GM20431 (cell line): ENCODE data around the gene INO80E.

ENCODE experiments used
- in situ Hi-C: fragments of 300-500 bp; cut with MseI, MboI; formaldehyde crosslinking; loops from one replicate; pipeline ENCODE4 v1.15.0; 2020; ENCODE audit warnings: low sequenced_read_pairs; ENCODE audit not compliant: unreplicated experiment

The INO80E gene

DNA sequence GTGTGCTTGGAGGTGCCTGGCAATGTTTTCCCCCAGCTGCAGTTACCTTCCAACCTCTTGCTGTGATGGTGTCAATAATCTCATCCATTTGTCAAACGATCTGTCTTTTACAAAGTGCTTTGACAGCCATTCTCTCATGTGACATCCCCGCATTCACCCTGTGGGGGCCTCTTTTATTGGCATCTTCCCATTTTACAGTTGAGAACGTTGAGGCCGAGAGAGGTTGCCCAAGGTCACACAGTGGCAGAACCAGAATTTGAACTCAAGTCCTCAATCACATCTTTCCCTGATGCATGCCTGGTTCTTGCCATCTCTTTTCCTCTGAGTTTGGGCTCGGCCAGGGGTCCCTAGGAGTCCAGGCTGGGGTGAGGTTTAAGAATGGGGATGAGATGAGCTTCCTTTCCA lies 20.9 kb upstream of the INO80E start:
- in situ Hi-C loops = no loop called here

DNA sequence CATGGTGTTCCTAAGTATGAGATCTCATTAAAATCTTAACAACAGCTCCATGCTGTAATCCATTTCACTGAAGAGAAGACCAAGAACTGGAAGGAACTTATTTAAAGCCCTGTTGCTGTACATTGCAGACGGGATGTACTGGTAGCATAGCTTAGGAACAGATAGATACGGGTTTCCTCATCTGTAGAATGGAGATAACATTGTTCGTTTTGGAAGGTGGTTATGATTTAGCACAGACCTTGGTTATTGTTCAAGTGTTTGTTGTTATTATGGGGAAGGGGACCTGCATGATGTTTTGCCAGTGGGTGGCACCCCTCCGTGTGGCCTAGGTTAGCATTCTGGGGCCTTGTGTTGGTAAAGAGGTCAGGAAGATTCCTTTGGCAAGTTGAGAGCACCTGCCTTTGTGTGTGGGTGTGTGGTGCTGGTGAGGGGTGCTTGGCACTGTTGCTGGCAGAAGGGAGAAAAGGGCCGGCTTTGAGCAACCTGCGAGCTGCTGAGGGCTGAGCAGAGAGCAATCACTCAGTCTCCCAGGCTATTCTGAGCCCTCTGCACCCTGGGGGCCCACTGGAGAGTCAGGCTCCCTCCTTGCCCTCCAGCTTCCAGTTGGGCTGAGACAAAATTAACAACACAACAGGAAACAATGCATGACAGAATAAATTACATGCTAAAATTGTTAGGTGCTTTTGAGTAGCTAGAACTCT lies 20.1 kb upstream of the INO80E start:
- in situ Hi-C loops = no loop called here

DNA sequence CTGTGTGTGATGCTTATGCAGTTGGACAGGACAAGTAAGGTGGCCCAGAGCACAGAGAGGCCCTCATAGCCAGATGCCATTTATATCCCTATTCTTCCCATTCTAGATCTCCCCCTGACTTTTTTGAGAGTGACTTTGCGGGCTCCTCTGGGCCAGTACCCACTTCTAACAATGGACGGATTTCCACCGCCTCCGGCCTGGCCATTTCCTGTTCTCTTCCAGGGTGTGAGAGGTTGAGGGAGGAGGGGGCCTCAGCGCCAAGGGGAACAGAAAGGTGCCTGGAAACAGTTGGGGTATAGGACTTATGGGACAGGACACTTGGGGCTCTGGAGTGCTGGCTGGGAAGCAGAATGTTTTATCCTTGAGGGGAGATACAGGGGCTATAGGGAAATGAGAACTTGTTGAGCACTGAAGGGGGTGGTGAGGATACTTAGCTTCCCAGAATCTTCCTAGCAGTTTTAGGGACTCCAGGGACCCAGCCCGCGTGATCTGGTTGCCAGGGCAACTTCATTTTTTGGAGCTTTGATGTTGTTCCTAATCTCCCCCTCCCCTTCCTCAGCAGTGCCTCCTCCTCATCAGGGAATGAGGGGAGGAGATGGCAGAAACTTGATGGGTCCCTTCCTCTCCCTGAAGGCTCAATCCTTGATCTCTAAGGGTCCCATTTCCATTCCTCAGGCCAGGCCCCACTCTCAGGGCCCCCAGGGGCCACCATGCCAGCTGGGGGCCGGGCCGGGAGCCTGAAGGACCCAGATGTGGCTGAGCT lies 18.8 kb upstream of the INO80E start:
- in situ Hi-C loops = no loop called here

DNA sequence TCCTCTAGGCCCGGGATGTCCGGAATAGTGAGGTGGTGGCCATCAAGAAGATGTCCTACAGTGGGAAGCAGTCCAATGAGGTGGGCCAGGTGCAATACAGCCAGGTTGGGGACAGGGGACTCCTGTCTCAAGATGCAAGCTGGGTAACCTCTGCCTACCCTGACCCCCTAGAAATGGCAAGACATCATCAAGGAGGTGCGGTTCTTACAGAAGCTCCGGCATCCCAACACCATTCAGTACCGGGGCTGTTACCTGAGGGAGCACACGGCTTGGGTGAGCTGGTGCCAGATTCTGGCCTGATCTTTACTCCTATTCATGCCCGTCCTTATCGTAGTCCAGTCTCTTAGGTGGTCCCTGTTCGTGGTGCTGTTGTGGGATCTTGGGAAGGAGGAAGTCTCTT lies 18.0 kb upstream of the INO80E start:
- in situ Hi-C loops = no loop called here

DNA sequence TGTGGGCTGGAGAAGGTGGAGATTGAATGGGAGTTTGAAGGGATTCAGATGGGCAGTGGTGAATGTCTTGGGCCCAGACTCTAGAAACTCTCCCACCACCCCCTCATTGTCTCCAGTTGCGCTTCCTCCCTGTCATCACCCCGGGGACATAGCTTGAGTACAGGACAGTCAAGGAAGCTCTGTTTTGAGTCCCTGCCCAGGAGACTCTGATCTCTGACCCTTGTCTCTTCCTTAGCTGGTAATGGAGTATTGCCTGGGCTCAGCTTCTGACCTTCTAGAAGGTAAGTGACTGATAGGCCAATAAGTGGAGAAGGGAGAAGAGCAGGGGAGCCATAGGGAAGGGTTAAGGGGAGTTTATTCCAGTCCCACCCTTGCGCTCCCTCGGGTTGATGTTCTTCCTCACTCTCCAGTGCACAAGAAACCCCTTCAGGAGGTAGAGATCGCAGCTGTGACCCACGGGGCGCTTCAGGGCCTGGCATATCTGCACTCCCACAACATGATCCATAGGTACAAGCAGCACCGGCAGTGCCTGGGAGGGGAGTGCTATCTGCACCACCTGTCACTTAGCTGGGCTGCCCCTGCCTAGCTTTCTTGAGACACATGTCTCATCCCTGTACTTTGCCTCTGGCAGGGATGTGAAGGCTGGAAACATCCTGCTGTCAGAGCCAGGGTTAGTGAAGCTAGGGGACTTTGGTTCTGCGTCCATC lies 17.3 kb upstream of the INO80E start:
- in situ Hi-C loops = no loop called here

DNA sequence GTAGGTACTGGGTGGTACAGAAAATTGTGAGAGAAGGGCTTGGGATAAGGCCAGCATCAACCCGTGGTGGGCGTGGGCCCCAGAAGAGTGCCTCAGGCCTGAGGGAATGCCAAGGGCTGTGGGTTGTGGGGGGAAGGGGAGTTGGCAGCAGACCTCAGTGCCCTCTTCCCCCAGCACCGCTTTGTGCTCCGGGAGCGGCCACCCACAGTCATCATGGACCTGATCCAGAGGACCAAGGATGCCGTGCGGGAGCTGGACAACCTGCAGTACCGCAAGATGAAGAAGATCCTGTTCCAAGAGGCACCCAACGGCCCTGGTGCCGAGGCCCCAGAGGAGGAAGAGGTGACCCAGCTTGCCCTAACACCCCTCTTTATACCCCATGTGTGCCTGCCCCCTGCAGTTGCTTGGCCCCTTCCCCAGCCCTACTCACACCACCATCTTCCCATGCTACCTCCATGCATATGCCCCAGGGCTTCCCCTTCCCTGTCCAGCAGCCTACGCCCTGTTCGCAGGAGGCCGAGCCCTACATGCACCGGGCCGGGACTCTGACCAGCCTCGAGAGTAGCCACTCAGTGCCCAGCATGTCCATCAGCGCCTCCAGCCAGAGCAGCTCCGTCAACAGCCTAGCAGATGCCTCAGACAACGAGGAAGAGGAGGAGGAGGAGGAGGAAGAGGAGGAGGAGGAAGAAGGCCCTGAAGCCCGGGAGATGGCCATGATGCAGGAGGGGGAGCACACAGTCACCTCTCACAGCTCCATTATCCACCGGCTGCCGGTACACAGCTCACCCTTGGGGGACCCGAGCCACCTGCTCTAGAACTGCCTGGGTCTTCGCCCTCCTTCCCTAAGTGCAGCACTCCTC lies 13.3 kb upstream of the INO80E start:
- in situ Hi-C loops = no loop called here

DNA sequence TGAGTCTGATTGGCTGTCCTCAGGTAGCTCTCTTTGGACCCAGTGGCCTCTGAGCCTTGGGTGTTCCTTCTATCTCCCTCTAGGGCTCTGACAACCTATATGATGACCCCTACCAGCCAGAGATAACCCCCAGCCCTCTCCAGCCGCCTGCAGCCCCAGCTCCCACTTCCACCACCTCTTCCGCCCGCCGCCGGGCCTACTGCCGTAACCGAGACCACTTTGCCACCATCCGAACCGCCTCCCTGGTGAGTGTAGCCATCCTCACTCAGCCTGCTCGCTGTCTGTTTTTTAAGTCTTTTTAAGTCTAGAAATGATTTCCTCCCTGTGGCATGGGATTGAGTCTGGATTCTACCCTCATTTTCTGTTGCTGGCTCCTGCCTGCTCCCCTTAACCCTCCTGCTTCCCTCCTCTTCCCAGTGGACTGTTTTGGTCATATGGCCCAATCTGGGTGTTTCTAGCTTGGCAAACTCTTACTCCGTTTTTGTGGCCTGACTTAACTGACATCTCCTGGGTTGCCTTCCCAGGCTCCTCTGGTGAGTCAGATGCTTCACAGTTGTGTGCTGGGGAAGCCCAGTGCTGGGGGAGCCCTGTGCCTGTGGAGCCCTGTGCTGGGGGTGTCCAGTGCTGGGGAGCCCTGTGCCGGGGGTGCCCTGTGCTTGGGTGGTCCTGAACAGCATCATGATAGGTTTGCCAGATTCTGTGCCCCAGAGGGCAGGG lies 12.5 kb upstream of the INO80E start:
- in situ Hi-C loops = no loop called here

DNA sequence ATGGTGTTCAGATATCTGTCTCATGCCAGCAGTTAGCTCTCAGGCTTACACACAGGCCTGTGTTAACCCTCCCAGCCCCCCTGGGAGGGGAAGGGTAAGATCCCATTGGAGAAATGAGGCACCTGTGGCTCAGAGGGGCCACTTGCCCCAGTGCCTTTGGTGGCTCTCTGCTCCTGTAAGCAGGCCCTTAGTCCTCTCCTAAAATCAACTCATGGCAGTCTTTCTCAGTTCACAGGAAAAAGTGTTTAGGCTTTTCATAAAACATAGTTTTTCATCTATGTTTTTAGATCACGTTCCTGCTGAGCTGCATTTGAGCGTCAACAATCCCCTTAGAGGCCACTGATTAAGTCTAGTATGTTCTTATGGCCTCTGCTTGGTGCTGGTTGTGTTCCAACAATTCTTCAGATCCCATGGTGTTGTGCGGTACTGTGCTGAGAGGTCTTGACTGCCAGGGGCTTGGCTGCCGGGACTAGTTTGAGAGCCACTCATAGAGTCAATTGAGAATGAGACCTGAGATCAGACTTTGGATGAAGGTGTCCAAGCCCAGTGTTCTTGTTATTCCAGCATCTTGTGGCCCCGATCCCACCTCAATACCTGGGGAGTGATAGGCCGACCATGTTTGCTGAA lies 11.8 kb upstream of the INO80E start:
- in situ Hi-C loops = no loop called here

DNA sequence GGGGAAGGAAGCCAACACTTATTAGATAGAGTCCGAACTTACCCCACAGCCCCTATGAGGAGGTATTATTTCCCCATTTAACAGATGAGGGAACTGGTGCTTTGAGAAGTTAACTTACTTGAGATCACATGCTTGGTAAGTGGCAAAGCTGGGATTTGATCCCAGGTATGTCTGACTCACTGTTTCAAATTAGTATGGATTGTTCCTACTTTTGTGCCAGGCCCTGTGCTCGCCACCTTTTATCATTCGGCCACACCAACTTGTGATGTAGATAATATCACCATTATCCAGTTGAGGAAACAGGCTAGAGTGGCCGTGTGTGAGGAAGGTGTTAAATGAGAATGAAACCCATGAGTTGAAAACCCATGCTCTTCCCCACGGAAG lies 11.3 kb upstream of the INO80E start:
- in situ Hi-C loops = no loop called here

DNA sequence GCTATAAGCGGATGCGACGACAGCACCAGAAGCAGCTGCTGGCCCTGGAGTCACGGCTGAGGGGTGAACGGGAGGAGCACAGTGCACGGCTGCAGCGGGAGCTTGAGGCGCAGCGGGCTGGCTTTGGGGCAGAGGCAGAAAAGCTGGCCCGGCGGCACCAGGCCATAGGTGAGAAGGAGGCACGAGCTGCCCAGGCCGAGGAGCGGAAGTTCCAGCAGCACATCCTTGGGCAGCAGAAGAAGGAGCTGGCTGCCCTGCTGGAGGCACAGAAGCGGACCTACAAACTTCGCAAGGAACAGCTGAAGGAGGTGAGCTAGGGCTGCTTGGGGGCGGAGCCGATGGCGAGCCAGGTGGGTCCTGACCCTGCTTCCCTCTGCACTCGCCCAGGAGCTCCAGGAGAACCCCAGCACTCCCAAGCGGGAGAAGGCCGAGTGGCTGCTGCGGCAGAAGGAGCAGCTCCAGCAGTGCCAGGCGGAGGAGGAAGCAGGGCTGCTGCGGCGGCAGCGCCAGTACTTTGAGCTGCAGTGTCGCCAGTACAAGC lies 10.7 kb upstream of the INO80E start:
- in situ Hi-C loops = no loop called here

DNA sequence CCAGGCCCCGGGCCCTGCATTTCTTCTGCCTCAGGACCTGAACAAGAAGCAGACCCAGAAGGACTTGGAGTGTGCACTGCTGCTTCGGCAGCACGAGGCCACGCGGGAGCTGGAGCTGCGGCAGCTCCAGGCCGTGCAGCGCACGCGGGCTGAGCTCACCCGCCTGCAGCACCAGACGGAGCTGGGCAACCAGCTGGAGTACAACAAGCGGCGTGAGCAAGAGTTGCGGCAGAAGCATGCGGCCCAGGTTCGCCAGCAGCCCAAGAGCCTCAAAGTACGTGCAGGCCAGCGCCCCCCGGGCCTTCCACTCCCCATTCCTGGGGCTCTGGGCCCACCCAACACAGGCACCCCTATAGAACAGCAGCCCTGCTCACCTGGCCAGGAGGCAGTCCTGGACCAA lies 9.8 kb upstream of the INO80E start:
- in situ Hi-C loops = no loop called here

DNA sequence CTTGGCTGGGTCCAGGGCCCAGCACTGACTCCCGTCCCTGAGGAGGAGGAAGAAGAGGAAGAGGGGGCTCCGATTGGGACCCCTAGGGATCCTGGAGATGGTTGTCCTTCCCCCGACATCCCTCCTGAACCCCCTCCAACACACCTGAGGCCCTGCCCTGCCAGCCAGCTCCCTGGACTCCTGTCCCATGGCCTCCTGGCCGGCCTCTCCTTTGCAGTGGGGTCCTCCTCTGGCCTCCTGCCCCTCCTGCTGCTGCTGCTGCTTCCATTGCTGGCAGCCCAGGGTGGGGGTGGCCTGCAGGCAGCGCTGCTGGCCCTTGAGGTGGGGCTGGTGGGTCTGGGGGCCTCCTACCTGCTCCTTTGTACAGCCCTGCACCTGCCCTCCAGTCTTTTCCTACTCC lies 9.1 kb upstream of the INO80E start:
- in situ Hi-C loops = no loop called here

DNA sequence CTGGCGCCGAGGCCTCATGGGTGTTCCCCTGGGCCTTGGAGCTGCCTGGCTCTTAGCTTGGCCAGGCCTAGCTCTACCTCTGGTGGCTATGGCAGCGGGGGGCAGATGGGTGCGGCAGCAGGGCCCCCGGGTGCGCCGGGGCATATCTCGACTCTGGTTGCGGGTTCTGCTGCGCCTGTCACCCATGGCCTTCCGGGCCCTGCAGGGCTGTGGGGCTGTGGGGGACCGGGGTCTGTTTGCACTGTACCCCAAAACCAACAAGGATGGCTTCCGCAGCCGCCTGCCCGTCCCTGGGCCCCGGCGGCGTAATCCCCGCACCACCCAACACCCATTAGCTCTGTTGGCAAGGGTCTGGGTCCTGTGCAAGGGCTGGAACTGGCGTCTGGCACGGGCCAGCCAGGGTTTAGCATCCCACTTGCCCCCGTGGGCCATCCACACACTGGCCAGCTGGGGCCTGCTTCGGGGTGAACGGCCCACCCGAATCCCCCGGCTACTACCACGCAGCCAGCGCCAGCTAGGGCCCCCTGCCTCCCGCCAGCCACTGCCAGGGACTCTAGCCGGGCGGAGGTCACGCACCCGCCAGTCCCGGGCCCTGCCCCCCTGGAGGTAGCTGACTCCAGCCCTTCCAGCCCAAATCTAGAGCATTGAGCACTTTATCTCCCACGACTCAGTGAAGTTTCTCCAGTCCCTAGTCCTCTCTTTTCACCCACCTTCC lies 8.5 kb upstream of the INO80E start:
- in situ Hi-C loops = no loop called here

DNA sequence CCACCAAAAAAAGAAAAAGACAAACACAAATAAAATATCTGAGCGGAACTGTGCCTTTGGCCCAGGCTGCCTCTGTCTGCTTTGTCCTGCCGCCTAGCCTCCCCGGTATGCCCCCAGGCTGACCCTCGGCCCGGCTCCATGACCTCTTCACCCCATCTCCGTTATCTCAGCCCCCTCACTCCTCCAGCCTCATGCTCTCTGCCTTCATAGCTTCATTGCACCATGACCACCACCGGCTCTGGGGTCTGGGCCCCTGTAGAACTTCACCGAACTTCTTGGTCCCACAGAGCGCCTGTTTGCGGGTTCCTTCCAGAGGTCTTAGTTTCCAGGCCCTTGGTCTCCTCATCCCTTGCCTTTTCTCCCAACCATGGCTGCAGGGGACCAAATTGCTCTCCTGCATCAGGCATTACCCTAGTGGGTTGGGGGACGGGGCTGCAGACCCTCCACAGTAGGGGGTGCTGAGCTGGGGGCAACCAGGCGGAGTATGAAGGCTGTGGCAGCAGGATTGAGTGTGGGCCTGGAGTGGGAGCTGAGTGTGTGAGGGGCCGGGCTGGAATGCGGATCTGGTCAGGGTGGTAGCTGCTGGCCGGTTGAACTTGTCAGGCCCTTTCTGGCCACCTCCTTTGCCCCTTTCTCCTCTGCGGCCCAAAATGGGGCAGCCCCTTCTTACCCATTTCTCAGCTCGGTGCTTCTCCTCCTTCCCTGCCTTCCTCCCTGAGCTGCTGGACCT lies 7.5 kb upstream of the INO80E start:
- in situ Hi-C loops = no loop called here

DNA sequence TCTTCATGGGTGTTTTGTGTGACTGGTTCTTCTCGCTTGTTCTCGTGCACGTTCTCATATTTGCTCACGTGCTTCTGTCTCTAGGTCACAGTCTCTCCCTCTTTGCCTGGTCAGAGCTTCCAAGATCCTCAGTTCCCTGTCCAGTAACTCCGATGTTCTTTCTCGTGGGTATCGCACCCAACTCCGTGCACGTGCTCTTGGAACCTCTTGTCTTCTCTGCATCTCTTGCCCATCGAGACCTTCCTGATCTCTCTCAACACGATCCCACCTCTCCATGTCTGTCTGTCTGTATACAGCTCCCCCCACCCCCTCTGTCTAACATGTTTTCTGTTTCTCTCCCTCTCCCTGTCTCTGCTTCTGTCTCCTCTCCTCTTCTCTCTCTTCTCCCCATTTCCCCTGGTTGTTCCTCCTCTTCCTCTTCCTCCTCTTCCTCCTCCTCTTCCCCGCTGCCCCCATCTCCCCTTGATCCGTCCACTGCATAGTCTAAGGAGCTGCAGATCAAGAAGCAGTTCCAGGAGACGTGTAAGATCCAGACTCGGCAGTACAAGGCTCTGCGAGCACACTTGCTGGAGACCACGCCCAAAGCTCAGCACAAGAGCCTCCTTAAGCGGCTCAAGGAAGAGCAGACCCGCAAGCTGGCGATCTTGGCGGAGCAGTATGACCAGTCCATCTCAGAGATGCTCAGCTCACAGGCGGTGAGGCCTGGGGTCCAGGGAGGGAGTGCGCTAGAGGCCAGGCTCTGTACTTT lies 6.8 kb upstream of the INO80E start:
- in situ Hi-C loops = no loop called here

DNA sequence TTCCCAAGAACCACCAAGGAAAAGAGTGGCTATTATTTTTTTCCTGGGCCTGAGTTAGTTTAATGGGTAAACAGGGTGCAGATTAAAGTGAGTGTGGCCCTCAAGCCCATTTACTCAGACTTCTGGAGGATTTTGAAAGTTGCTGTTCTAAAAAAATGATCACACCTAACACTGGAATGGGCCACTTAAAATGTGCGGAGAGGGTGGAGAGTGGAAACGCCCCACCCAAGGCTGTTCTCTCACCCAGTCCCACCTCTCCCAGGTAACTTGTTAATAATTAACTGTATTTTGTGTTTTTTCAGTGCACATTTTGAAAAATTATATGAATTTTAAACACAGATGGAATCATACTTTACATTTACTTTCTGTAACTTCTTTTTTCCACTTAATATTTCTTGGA lies 6.0 kb upstream of the INO80E start:
- in situ Hi-C loops = no loop called here

DNA sequence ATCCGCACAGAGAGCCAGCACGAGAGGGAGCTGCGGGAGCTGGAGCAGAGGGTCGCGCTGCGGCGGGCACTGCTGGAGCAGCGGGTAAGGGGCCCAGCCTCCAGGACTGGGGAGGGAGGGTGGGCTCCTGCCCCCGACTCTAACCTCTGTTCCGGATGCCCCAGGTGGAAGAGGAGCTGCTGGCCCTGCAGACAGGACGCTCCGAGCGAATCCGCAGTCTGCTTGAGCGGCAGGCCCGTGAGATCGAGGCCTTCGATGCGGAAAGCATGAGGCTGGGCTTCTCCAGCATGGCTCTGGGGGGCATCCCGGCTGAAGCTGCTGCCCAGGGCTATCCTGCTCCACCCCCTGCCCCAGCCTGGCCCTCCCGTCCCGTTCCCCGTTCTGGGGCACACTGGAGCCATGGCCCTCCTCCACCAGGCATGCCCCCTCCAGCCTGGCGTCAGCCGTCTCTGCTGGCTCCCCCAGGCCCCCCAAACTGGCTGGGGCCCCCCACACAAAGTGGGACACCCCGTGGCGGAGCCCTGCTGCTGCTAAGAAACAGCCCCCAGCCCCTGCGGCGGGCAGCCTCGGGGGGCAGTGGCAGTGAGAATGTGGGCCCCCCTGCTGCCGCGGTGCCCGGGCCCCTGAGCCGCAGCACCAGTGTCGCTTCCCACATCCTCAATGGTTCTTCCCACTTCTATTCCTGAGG lies 5.0 kb upstream of the INO80E start:
- in situ Hi-C loops = no loop called here
